ENCODE data around the gene ABCB11.

DNA sequence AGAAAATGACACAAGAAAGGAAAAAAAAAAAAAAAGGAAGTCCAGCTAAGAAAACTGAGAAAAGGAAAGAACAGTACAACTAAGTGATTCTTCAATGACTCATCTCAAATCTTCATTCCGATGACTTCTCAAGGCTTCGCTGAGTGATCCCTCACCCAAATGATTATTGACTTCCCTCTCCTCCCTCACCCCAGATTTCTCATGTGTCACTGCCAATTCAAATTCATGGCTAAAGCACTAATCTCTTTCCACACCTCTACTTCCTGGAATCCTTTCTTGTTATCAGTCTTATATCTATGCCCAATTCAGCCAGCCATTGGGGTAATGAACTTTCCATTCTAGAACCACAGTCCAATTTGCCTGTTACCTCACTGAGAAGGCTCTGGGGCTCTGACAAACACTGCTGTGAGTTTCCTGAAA is 7.2 kb upstream of the ABCB11 start:
- TF ChIP-seq, protein P1, sequence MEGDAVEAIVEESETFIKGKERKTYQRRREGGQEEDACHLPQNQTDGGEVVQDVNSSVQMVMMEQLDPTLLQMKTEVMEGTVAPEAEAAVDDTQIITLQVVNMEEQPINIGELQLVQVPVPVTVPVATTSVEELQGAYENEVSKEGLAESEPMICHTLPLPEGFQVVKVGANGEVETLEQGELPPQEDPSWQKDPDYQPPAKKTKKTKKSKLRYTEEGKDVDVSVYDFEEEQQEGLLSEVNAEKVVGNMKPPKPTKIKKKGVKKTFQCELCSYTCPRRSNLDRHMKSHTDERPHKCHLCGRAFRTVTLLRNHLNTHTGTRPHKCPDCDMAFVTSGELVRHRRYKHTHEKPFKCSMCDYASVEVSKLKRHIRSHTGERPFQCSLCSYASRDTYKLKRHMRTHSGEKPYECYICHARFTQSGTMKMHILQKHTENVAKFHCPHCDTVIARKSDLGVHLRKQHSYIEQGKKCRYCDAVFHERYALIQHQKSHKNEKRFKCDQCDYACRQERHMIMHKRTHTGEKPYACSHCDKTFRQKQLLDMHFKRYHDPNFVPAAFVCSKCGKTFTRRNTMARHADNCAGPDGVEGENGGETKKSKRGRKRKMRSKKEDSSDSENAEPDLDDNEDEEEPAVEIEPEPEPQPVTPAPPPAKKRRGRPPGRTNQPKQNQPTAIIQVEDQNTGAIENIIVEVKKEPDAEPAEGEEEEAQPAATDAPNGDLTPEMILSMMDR (IDR thresholded peaks at IDR 0.05), result no peak
- TF ChIP-seq POLR2AphosphoS5 (IDR thresholded peaks at IDR 0.05), result no peak

Data from sigmoid colon (tissue), 4 donors.